Thoracic aorta (tissue), 2 donors: ENCODE measurements around the gene ZYG11A. TPM values are rescaled to one million over a fixed set of nuclear protein-coding genes. Genes with fewer than 3 reads are reported as not detected.
"Not testable (repeated sequence)": the region's sequence is repeated elsewhere in the genome, so short reads cannot be mapped to it uniquely, and the experiment has no call there.

Experiments
- ATAC-seq: fragments of 150-250 bp; one replicate; pipeline ENCODE4 v1.8.0; 2017; ENCODE audit warnings: low read depth; ENCODE audit not compliant: insufficient number of reproducible peaks, low FRiP score
- DNase-seq: peaks from one replicate; pipeline ENCODE4 v3.0.0-alpha.2; 2020; ENCODE audit warnings: low spot score
- H3K27ac ChIP-seq, 2 donors: fragments of 200-600 bp; sonication (generic); 1 replicate in 1 of 2; 2 replicates in 1 of 2; pipeline ENCODE4 v1.5.1; 2016; ENCODE audit warnings: mild to moderate bottlenecking in 2 of 2, moderate library complexity in 2 of 2
- H3K27me3 ChIP-seq: fragments of 200-600 bp; sonication (generic); replicated peaks from 2 replicates; pipeline ENCODE4 v1.6.0; 2016; ENCODE audit warnings: mild to moderate bottlenecking; ENCODE audit not compliant: insufficient read depth
- H3K36me3 ChIP-seq: fragments of 200-600 bp; sonication (generic); one replicate; pipeline ENCODE4 v1.5.1; 2016
- H3K4me1 ChIP-seq, 2 donors: fragments of 200-600 bp; sonication (generic); 1 replicate in 1 of 2; 2 replicates in 1 of 2; pipeline versions ENCODE4 v1.5.1 to v1.6.0; 2016; ENCODE audit warnings: low read depth in 2 of 2, mild to moderate bottlenecking in 1 of 2; ENCODE audit not compliant: control insufficient read depth in 1 of 2
- H3K4me3 ChIP-seq: fragments of 200-600 bp; sonication (generic); 2 replicates; pipeline ENCODE4 v1.5.1; 2016; ENCODE audit warnings: mild to moderate bottlenecking
- H3K9me3 ChIP-seq: fragments of 200-600 bp; sonication (generic); 2 replicates; pipeline ENCODE4 v1.5.1; 2016
- total RNA-seq, 2 donors: library from RNA; depleted of rRNA; stranded (reverse); fragments of >200 nt; gene quantifications; one replicate each; pipeline versions ENCODE4 v1.1.0 to v1.2.3, GENCODE V29; 2016
- TF ChIP-seq, protein P1 (sequence below): fragments of 200-600 bp; sonication (generic); IDR thresholded peaks from one replicate; pipeline ENCODE4 v1.5.1; 2019; ENCODE audit warnings: antibody characterized with exemption

Gene ZYG11A
- total RNA-seq, 2 donors from 2014 or later, result not detected

GRCh38 chr1:52857443-52857842 lies 14.9 kb downstream of the ZYG11A start:
- no peak for ATAC-seq
- TF ChIP-seq, protein P1, sequence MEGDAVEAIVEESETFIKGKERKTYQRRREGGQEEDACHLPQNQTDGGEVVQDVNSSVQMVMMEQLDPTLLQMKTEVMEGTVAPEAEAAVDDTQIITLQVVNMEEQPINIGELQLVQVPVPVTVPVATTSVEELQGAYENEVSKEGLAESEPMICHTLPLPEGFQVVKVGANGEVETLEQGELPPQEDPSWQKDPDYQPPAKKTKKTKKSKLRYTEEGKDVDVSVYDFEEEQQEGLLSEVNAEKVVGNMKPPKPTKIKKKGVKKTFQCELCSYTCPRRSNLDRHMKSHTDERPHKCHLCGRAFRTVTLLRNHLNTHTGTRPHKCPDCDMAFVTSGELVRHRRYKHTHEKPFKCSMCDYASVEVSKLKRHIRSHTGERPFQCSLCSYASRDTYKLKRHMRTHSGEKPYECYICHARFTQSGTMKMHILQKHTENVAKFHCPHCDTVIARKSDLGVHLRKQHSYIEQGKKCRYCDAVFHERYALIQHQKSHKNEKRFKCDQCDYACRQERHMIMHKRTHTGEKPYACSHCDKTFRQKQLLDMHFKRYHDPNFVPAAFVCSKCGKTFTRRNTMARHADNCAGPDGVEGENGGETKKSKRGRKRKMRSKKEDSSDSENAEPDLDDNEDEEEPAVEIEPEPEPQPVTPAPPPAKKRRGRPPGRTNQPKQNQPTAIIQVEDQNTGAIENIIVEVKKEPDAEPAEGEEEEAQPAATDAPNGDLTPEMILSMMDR, result no peak
- no peak overlapping the region for H3K4me3 ChIP-seq

DNA sequence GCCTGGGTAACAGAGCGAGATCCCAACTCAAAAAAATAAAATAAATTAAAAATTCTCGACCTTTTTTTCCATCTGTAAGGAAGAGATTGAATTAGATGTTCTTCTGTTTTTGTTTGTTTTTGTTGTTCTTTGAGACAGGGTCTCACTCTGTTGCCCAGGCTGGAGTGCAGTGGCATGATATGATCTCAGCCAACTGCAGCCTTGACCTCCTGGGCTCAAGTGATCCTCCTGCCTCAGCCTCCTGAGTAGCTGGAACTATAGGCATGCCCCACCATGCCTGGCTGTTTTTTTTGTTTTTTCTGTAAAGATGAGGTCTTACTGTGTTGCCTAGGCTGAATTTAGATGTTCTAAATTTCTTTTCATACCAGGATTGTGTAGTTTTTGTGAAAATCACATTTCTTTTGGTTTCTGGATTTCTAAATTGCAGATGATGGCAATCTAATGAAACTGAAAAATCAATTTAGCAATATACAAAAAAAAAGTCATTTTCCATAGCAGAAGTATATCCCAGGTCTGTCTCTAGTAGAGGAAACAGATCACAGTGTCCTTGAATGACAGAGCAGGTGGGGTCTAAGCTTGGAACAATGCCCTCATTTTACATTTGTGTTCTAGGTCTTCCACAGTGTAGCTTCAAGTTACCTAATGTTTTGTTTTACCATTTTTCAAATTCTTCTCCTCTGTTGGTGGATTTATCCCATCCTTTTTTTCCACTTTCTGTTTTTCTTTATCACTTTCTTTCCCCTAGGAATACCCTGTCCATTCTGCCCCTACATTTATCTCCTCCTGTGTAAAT lies 20.3 kb downstream of the ZYG11A start:
- DNase-seq, result no peak
- no peak for ATAC-seq
- Histone ChIP-seq H3K4me3 (no peak overlapping the region), H3K9me3 (no peaks in the 10 kb centered on the region), H3K36me3 (no peaks in the 10 kb centered on the region), H3K4me1 (no peaks in the 10 kb centered on the region), H3K27me3 (no peaks in the 10 kb centered on the region), H3K27ac (no peak overlapping the region)
- TF ChIP-seq, protein P1, result no peak

More at GRCh38 chr1:52857443-52857842, 14.9 kb downstream of the ZYG11A start:
- H3K36me3 ChIP-seq, result no peaks in the 10 kb centered on the region
- H3K4me1 ChIP-seq, result no peaks in the 10 kb centered on the region
- no peak for DNase-seq
- no peaks in the 10 kb centered on the region for H3K9me3 ChIP-seq
- H3K27ac ChIP-seq, result no peak overlapping the region
- H3K27me3 ChIP-seq, result no peaks in the 10 kb centered on the region

- ATAC-seq (no peak), DNase-seq (no peak)
- Histone ChIP-seq H3K4me3 (no peak overlapping the region), H3K36me3 (no peaks in the 10 kb centered on the region), H3K4me1 (no peaks in the 10 kb centered on the region), H3K27ac (no peak overlapping the region), H3K9me3 (no peaks in the 10 kb centered on the region), H3K27me3 (no peaks in the 10 kb centered on the region)
- TF ChIP-seq, protein P1, result no peak
These were observed 24.7 kb downstream of the ZYG11A start for GRCh38 chr1:52867087-52867863.

- not testable (repeated sequence) for ATAC-seq, H3K9me3 ChIP-seq, H3K36me3 ChIP-seq, H3K27ac ChIP-seq, H3K4me1 ChIP-seq, H3K4me3 ChIP-seq, DNase-seq, H3K27me3 ChIP-seq
These were observed 27.2 kb downstream of the ZYG11A start for GRCh38 chr1:52869727-52870126.

GRCh38 chr1:52876843-52877242 lies 34.3 kb downstream of the ZYG11A start:
- H3K36me3 ChIP-seq, result no peaks in the 10 kb centered on the region
- DNase-seq (no peak), ATAC-seq (no peak)
- no peaks in the 10 kb centered on the region for H3K27me3 ChIP-seq
- no peaks in the 10 kb centered on the region for H3K4me1 ChIP-seq
- no peak overlapping the region for H3K4me3 ChIP-seq
- H3K9me3 ChIP-seq, result no peaks in the 10 kb centered on the region
- no peak overlapping the region for H3K27ac ChIP-seq
- TF ChIP-seq, protein P1, result no peak
